Left lung (tissue), 10 donors: ENCODE data around the gene NEB. TPM values are rescaled to one million over a fixed set of nuclear protein-coding genes. Genes with fewer than 3 reads are reported as not detected.
"Not testable (repeated sequence)": the region's sequence is repeated elsewhere in the genome, so short reads cannot be mapped to it uniquely, and the experiment has no call there.

ENCODE experiments used
- ATAC-seq: fragments of 200-7000 bp; cut with Tn5 transposase; one replicate; pipeline ENCODE4 v1.9.1; 2020; ENCODE audit warnings: moderate library complexity
- DNase-seq, 4 donors: peaks; one replicate each; pipeline ENCODE4 v3.0.0-alpha.2; 2013 to 2020
- H3K27ac ChIP-seq, 2 donors: fragments of 200-600 bp; sonication (generic) in 1 of 2; one replicate each; pipeline versions ENCODE4 v1.5.0 to v1.8.0; 2020 to 2021
- H3K27me3 ChIP-seq, 2 donors: fragments of 200-600 bp; sonication (generic) in 1 of 2; one replicate each; pipeline versions ENCODE4 v1.5.0 to v1.8.0; 2020 to 2021
- H3K36me3 ChIP-seq, 2 donors: fragments of 200-600 bp; sonication (generic) in 1 of 2; one replicate each; pipeline versions ENCODE4 v1.5.0 to v1.8.0; 2020 to 2021
- H3K4me1 ChIP-seq, 2 donors: fragments of 200-600 bp; one replicate each; pipeline ENCODE4 v1.8.0; 2021
- H3K4me3 ChIP-seq, 2 donors: fragments of 200-600 bp; sonication (generic) in 1 of 2; one replicate each; pipeline versions ENCODE4 v1.5.0 to v1.8.0; 2020 to 2021; ENCODE audit warnings: mild to moderate bottlenecking in 1 of 2
- H3K9me3 ChIP-seq, 2 donors: fragments of 200-600 bp; sonication (generic) in 1 of 2; one replicate each; pipeline versions ENCODE4 v1.5.0 to v1.8.0; 2020 to 2021
- intact Hi-C, 2 donors: fragments of 100-400 bp; cut with DNase I; formaldehyde crosslinking; loops; one replicate each; pipeline versions ENCODE4 v1.11.2 to v1.14.2; 2022
- polyA plus RNA-seq, 6 donors: library from polyadenylated mRNA; unstranded; fragments of 120-200 nt; gene quantifications; one replicate each; pipeline ENCODE4 v1.2.1, GENCODE V29; 2013; ENCODE audit not compliant: insufficient read length in 6 of 6
- total RNA-seq, 2 donors: library from RNA; stranded (reverse); fragmentation: NEBNext Ultra II Directional; extraction: Animal tissue kit (Norgen Biotek cat#: 25700); gene quantifications; one replicate each; pipeline ENCODE4 v1.2.1, GENCODE V29; 2021
- TF ChIP-seq, protein P1 (sequence below), 2 donors: fragments of 200-600 bp; sonication (generic) in 1 of 2; IDR thresholded peaks; one replicate each; pipeline versions ENCODE4 v1.5.0 to v1.8.0; 2021; ENCODE audit warnings: antibody characterized with exemption in 2 of 2
- donor health status: DM: no; HTN: yes; CAD: no.
- donor health status: DM: no; HTN: no; CAD: no.

The NEB gene
- total and polyA plus RNA-seq, 8 donors: 1.3 to 9.7 (median 6.6) TPM

DNA sequence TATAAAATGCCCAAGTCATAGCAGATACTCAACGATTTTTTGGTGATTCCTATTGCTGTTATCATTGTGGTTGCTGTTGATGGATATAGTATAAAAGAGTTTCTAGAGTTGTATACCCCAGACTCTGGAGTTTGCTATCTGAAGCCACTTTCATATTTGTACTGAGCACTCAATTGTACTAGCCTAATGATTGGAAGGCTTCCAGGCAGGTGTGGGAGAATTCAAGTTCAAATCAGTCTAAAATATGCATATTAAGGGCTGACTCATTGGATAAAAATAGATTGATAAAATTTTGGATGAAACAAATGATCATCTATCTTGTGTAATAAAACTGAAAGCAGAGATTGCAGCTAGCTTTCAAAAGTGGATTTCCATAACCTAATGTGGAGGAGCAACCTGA is 122.9 kb downstream of the NEB start:
- H3K4me3 ChIP-seq: no peak overlapping the region
- intact Hi-C loops: no loop called here
- no peak overlapping the region for H3K27ac ChIP-seq
- TF ChIP-seq, protein P1, sequence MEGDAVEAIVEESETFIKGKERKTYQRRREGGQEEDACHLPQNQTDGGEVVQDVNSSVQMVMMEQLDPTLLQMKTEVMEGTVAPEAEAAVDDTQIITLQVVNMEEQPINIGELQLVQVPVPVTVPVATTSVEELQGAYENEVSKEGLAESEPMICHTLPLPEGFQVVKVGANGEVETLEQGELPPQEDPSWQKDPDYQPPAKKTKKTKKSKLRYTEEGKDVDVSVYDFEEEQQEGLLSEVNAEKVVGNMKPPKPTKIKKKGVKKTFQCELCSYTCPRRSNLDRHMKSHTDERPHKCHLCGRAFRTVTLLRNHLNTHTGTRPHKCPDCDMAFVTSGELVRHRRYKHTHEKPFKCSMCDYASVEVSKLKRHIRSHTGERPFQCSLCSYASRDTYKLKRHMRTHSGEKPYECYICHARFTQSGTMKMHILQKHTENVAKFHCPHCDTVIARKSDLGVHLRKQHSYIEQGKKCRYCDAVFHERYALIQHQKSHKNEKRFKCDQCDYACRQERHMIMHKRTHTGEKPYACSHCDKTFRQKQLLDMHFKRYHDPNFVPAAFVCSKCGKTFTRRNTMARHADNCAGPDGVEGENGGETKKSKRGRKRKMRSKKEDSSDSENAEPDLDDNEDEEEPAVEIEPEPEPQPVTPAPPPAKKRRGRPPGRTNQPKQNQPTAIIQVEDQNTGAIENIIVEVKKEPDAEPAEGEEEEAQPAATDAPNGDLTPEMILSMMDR (IDR thresholded peaks at IDR 0.05): no peak
- DNase-seq (no peak), ATAC-seq (no peak)
- no peaks in the 10 kb centered on the region for H3K9me3 ChIP-seq
- H3K36me3 ChIP-seq: no peaks in the 10 kb centered on the region
- H3K4me1 ChIP-seq: no peaks in the 10 kb centered on the region
- H3K27me3 ChIP-seq: no peaks in the 10 kb centered on the region

GRCh38 chr2:151610310-151610709 is 124.0 kb downstream of the NEB start:
- ATAC-seq (no peak), DNase-seq (no peak)
- no peaks in the 10 kb centered on the region for H3K36me3 ChIP-seq
- H3K4me1 ChIP-seq: no peaks in the 10 kb centered on the region
- no peaks in the 10 kb centered on the region for H3K9me3 ChIP-seq
- no peaks in the 10 kb centered on the region for H3K27me3 ChIP-seq
- no peak overlapping the region for H3K4me3 ChIP-seq
- H3K27ac ChIP-seq: no peak overlapping the region
- TF ChIP-seq, protein P1 (IDR thresholded peaks at IDR 0.05): no peak
- intact Hi-C loops: no loop called here

DNA sequence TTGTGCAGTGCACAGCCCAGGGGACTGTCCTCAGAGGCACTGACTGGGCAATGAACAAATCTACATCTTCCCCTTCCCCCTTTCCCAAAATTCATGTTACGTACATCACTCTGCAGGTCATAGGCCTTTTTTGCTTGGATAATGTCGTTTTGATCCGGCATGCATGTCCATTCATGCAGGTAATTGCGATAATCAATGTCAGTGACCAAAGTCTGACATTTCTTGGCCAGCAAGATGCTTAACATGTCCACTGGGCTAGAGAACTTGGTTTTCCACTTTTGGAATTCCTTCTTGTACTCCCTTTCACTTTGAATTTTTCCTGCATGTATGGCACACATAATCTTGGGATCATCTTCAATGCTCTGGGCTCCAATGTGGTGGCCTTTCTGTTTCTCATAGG is 124.6 kb downstream of the NEB start:
- Histone ChIP-seq H3K36me3 (no peaks in the 10 kb centered on the region), H3K9me3 (no peaks in the 10 kb centered on the region), H3K4me3 (no peak overlapping the region), H3K27ac (no peak overlapping the region), H3K27me3 (no peaks in the 10 kb centered on the region), H3K4me1 (no peaks in the 10 kb centered on the region)
- TF ChIP-seq, protein P1 (IDR thresholded peaks at IDR 0.05): no peak
- intact Hi-C loops: no loop called here
- DNase-seq (no peak), ATAC-seq (no peak)

DNA sequence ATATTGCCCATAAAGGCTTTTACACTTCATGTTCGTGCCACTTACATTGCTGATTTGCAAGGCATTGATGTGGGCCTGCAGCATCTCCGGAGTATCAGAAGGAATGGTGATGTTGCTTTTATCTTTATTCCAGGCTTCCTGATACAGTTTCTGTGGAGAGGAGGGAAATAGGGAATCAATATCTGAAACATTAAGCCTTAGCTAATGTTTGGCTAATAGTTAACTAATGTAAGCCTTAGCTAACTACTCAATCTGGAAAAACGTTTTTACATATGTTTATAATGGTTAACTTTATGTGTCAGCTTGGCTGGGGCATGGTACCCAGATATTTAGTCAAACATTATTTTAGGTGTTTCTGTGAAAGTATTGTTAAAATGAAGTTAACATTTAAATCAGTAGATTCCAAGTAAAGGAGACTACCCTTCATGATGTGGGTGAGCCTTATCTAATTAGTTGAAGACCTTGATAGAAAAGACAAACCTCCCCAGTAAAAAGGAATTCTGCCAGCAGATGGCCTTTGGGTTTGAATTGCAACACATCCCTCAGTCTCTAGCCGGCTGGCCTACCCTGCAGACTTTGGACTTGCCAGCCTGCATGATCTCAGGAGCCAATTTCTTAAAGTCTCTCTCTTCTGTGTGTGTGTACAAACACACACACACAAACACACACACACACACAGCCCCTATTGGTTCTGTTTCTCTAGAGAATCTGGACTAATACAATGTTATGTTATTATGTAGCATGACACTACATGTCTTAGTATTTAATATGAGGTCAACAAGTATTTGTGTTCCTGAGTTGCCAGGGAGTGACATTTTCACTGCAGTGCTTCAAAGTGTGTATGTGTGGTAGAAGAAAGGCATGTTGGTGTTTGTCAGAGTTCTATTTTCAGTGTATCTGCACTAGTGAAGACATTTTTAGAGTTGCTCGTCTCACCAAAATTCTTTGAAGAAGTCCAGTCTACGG is 126.5 kb downstream of the NEB start:
- H3K36me3 ChIP-seq, H3K9me3 ChIP-seq, H3K4me1 ChIP-seq, H3K4me3 ChIP-seq, H3K27me3 ChIP-seq, intact Hi-C loops, DNase-seq, H3K27ac ChIP-seq, ATAC-seq: not testable (repeated sequence)

GRCh38 chr2:151603530-151603929 is 130.7 kb downstream of the NEB start:
- ATAC-seq, intact Hi-C loops, H3K36me3 ChIP-seq, H3K27ac ChIP-seq, DNase-seq, H3K27me3 ChIP-seq, H3K9me3 ChIP-seq, H3K4me1 ChIP-seq, H3K4me3 ChIP-seq: not testable (repeated sequence)

DNA sequence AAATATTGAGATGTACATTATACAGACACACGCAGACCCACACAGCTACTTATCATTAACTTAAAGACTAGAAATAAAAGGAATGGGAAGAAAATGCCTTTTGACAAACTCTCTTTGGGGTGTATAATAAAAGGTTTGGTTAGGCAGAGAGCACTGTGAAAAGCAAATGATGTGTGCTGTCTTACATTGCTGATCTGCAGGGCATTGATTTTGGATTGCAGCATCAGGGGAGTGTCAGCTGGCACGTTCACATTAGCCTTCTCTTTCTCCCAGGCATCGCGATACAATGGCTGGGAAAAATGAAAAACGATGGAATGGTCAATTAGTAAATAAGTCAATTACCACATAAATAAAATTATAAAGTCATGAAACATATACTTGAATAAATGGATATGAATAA is 131.9 kb downstream of the NEB start:
- H3K4me1 ChIP-seq, DNase-seq, H3K9me3 ChIP-seq, H3K4me3 ChIP-seq, intact Hi-C loops, H3K27me3 ChIP-seq, ATAC-seq, H3K27ac ChIP-seq, H3K36me3 ChIP-seq: not testable (repeated sequence)

DNA sequence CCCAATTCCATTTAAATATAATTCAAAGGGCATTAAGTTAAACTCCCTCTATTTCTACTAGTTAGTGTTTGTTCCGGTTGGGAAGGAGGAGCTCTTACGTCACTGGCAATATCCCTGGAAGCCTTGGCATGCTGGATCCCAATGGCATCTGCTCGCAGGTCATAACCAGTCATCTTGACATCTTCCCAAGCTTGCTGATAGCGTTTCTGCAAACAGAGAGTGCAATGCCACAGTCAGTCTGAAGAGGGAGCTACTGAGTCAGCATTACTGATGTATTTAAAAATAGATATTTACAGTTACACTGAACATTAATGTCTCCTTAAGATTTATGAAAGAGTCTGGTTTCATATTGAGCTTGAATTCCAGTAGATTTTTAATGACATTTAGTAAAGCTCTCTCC is 132.5 kb downstream of the NEB start:
- H3K27ac ChIP-seq, DNase-seq, H3K4me1 ChIP-seq, H3K9me3 ChIP-seq, H3K36me3 ChIP-seq, H3K27me3 ChIP-seq, intact Hi-C loops, H3K4me3 ChIP-seq: not testable (repeated sequence)
- peak; percentile 79 for ATAC-seq

- H3K4me3 ChIP-seq, ATAC-seq, DNase-seq, intact Hi-C loops, H3K36me3 ChIP-seq, H3K27me3 ChIP-seq, H3K27ac ChIP-seq, H3K4me1 ChIP-seq, H3K9me3 ChIP-seq: not testable (repeated sequence)
Observed at GRCh38 chr2:151596903-151597608, 137.2 kb downstream of the NEB start.

- DNase-seq, H3K4me1 ChIP-seq, H3K36me3 ChIP-seq, H3K27me3 ChIP-seq, H3K4me3 ChIP-seq, H3K9me3 ChIP-seq, H3K27ac ChIP-seq, intact Hi-C loops, ATAC-seq: not testable (repeated sequence)
Observed at GRCh38 chr2:151591908-151592255, 142.4 kb downstream of the NEB start.
